HG03565 (cell line): ENCODE measurements around the gene HHIPL2.

Experiments used
- ATAC-seq: cut with Tn5 transposase; IDR thresholded peaks from one replicate; pipeline ENCODE4 v1.9.1; 2021; ENCODE audit warnings: mild to moderate bottlenecking, moderate library complexity; ENCODE audit not compliant: unreplicated experiment

The HHIPL2 gene

GRCh38 chr1:222547944-222548671 is at the start of gene HHIPL2:
Gene HHIPL2, minus strand, starts transcription at chr1:222548104. Its CDS starts 60 bp downstream, at chr1:222548044.
- no peak for ATAC-seq

DNA sequence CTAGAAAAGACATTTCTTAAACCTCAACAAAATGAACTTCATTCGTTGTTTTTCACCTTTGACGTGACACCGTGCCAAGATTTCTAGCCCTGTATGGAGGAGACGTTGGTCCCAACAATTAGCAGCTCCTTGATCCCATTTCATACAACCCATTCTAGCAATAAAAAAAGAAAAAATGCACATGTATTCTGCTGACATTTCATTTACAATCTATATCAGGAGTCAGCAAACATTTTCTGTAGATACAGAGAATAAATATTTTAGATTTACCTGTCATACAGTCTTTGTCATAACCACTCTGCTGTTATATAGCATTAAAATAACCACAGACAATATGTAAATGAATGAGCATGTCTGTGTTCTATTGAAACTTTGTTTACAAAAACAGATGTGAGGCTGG is 48.8 kb upstream of the HHIPL2 start:
- no peak for ATAC-seq

DNA sequence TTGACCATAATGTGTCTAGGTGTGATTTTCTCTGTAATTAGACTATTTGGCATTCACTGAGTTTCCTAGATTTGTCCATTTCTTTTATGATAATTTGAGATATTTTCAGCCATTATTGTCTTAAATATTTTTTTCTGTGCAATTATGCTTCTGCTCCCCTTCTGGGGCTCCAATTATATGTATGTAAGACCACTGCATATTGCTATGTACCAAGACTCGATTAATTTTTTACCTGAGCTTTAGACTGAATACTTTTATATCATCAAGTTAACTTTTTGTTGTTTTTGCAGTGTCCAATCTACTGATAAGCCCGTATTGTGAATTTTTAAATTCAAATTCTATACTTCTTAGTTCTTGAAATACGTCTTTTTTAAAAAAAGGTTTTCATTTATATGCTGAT is 46.9 kb upstream of the HHIPL2 start:
- no peak for ATAC-seq

GRCh38 chr1:222592171-222592570 is 44.3 kb upstream of the HHIPL2 start:
- ATAC-seq, result no peak

DNA sequence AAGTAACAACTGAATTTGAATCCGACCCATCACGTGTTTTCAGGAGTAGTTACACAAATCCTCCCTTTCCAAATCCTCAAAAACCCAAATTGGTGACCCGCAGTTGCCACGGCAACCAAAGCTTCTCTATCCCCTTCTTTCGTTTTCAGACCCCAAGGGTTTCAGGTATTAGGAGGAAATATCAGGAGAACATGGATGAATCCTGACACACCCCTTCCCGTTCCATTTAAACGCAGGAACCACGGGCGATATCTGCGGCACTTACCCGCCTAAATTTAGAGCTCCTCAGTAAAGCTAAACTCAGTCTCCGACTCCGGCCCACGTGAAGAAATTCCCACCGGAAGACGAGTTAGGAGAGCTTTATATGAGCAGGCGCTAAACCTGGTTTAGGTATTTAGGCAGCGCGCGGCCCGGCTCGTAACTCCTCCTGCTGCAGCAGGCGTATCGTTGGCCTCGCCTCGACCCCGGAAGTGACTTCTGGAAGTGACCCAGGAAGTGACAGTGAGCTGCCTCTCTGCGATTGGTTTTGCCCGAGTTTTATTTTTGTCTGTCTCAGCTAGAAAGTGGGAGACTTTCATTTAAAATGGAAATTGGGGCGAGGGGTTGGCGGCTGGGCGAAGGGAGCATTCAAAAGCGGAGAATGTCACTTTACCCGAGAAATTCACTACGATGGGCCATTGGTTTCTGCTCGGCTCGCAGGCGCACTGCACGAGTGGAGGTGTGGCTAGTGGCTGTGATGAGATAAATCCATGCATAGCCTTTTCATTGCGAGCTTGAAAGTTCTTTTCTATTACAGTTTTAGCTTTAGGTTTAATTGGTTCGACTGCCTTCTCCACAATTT is 41.8 kb upstream of the HHIPL2 start, which contains the start of gene TAF1A:
Gene TAF1A (minus strand): TSS at position 472 of the 841 bp plus-strand sequence.
- peak; percentile 96 for ATAC-seq

GRCh38 chr1:222588135-222588534 is 40.2 kb upstream of the HHIPL2 start:
- ATAC-seq, result no peak

- no peak for ATAC-seq
Measured at GRCh38 chr1:222586842-222587241, 38.9 kb upstream of the HHIPL2 start.

DNA sequence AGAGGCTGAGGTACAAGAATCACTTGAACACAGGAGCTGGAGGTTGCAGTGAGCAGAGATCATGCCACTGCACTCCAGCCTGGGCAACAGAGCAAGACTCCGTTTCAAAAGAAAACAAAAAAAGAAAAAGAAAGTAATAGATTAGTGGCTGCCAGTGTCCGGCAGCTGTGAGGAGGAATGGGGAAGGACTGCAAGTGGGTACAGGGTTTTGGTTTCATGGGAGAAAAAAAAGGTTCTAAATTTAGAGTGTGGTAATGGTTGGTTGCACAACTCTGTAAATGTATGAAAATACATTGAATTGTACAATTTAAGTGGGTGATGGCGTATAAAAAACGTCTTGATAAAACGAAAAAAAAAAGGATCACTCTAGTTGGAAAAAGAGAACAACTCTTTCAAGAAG is 35.2 kb upstream of the HHIPL2 start:
- ATAC-seq, result peak; percentile 76

- peak; percentile 58 for ATAC-seq
Measured at GRCh38 chr1:222582099-222582774, 34.3 kb upstream of the HHIPL2 start.

- ATAC-seq, result no peak
Measured at GRCh38 chr1:222579316-222579715, 31.4 kb upstream of the HHIPL2 start.

GRCh38 chr1:222570837-222571236 is 22.9 kb upstream of the HHIPL2 start:
- ATAC-seq, result no peak

DNA sequence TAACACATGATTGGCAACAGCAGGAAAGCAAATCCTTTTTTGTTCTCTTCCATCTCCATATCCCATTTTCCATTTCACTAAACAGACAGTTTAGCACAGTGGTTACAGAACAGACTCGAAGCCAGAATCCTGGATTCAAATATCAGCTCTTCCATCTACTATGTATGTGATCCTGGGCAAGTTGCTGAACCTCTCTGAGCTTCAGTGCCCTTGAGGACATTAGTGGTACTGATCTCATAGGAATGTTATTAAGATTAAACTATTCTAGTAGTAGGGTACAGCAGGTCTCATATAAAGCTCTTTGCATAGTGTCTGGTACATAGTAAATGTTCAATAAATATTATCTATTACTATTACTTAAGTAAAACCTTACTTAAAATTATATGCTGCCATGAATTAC is 13.8 kb upstream of the HHIPL2 start:
- no peak for ATAC-seq

- ATAC-seq, result no peak
Measured at GRCh38 chr1:222557574-222557973, 9.7 kb upstream of the HHIPL2 start.

GRCh38 chr1:222557148-222557547 is 9.2 kb upstream of the HHIPL2 start:
- no peak for ATAC-seq

- no peak for ATAC-seq
Measured at GRCh38 chr1:222555992-222556615, 8.2 kb upstream of the HHIPL2 start.

DNA sequence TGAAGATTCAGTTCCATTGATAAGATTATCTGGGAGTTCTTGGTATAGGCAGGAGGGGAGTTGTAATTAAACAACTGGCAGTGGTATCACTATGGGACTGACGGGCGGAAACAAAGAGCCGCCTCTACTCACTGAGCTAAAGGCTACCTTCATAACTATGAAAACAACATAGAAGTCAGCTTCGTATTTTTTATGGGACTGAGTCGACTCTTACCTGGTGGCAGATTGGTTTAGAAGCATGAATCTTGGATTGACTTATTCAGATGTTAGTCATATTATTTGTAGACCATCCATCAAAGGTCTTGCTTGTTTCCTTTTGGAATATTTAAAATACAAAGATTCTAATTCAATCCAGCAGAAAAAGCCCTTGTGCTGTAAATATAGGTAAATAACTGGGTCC is 6.3 kb upstream of the HHIPL2 start:
- no peak for ATAC-seq

GRCh38 chr1:222552882-222553281 is 5.0 kb upstream of the HHIPL2 start:
- no peak for ATAC-seq

DNA sequence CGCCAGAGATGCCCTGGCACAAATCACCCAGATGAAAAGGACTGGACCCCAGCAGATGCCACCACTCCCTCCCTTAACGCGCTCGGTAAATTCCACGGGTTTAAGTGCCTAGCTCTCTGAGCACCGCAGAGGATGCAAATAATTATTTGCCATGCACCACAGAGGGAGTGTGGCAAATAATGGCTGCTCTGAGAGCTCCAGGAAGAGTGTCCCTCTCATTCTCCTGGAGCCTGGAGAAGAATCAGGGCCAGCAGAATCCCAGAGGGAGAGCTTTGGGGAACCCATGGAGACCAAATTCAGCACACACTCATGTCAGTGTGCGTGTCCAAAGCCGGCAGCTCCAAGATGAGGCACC is 667 bp downstream of the HHIPL2 start:
- no peak for ATAC-seq

DNA sequence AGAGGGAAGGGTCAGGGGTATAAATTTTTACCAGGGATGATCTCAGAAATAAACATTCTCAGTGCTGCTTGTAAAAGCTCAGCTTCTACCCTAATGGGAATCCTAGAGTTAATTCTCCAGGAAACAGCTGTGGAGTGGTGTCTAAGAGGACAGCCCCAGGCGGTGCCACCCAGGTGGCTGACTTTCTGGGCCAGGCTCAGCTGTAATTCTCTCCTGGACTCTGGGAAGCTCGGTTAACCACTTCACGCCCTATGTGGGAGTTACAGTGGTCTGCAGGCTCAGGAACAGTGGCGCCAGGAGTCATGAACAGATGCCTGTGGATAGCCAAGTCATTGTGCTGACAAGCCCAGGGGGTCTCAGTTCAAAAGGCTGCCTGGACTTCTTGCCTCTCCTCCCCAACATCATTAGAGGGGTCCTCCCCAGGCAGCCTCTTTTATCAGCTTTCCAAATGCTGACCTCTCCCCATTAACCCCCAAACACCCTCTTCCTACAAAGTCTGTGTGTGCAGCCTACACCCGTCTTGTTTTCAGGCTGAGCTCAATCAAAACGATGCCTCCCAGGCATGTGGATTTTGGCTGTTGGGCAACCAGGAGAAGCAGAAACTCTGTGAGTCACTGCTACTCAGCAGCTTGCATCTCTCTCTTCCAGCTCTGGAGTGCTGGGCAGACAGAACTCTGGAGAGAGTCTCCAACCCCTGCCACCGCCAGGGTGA is 1.2 kb downstream of the HHIPL2 start:
- no peak for ATAC-seq

- no peak for ATAC-seq
Measured at GRCh38 chr1:222546091-222546490, 1.8 kb downstream of the HHIPL2 start.

GRCh38 chr1:222543817-222544216 is 4.1 kb downstream of the HHIPL2 start:
- no peak for ATAC-seq
